GM19467 (cell line): ENCODE results near the gene CYP4A22.
"Not testable (repeated sequence)": the region's sequence is repeated elsewhere in the genome, so short reads cannot be mapped to it uniquely, and the experiment has no call there.

Experiments used
- ATAC-seq: cut with Tn5 transposase; IDR thresholded peaks from one replicate; pipeline ENCODE4 v1.9.1; 2021; ENCODE audit warnings: mild to moderate bottlenecking, moderate library complexity; ENCODE audit not compliant: unreplicated experiment

The CYP4A22 gene

GRCh38 chr1:47149162-47149561 lies 11.9 kb downstream of the CYP4A22 start:
- ATAC-seq = not testable (repeated sequence)

- ATAC-seq = not testable (repeated sequence)
Measured at GRCh38 chr1:47156457-47156856, 19.2 kb downstream of the CYP4A22 start.

- ATAC-seq = not testable (repeated sequence)
Measured at GRCh38 chr1:47157957-47158356, 20.7 kb downstream of the CYP4A22 start.

GRCh38 chr1:47160716-47161115 lies 23.5 kb downstream of the CYP4A22 start:
- ATAC-seq = no peak

GRCh38 chr1:47161298-47162040 lies 24.2 kb downstream of the CYP4A22 start:
- ATAC-seq = no peak

GRCh38 chr1:47164552-47164951 lies 27.3 kb downstream of the CYP4A22 start:
- no peak for ATAC-seq

- ATAC-seq = no peak
Measured at GRCh38 chr1:47172782-47173181, 35.5 kb downstream of the CYP4A22 start.

- ATAC-seq = no peak
Measured at GRCh38 chr1:47174656-47175020, 37.4 kb downstream of the CYP4A22 start.

- no peak for ATAC-seq
Measured at GRCh38 chr1:47175227-47175934, 38.1 kb downstream of the CYP4A22 start.

- no peak for ATAC-seq
Measured at GRCh38 chr1:47178020-47178419, 40.8 kb downstream of the CYP4A22 start.

- no peak for ATAC-seq
Measured at GRCh38 chr1:47178654-47179016, 41.4 kb downstream of the CYP4A22 start.

- peak; percentile 79 for ATAC-seq
Measured at GRCh38 chr1:47179017-47179987, 42.1 kb downstream of the CYP4A22 start.

GRCh38 chr1:47179988-47180563 lies 42.8 kb downstream of the CYP4A22 start:
- ATAC-seq = no peak

- no peak for ATAC-seq
Measured at GRCh38 chr1:47180603-47181094, 43.4 kb downstream of the CYP4A22 start.

- ATAC-seq = no peak
Measured at GRCh38 chr1:47181095-47181954, 44.1 kb downstream of the CYP4A22 start.

GRCh38 chr1:47181955-47182675 lies 44.9 kb downstream of the CYP4A22 start:
- no peak for ATAC-seq

GRCh38 chr1:47182676-47183235 lies 45.5 kb downstream of the CYP4A22 start:
- ATAC-seq = no peak

- no peak for ATAC-seq
Measured at GRCh38 chr1:47183308-47184089, 46.3 kb downstream of the CYP4A22 start.
